Measurements from ENCODE around the gene SLC25A41.

The SLC25A41 gene

DNA sequence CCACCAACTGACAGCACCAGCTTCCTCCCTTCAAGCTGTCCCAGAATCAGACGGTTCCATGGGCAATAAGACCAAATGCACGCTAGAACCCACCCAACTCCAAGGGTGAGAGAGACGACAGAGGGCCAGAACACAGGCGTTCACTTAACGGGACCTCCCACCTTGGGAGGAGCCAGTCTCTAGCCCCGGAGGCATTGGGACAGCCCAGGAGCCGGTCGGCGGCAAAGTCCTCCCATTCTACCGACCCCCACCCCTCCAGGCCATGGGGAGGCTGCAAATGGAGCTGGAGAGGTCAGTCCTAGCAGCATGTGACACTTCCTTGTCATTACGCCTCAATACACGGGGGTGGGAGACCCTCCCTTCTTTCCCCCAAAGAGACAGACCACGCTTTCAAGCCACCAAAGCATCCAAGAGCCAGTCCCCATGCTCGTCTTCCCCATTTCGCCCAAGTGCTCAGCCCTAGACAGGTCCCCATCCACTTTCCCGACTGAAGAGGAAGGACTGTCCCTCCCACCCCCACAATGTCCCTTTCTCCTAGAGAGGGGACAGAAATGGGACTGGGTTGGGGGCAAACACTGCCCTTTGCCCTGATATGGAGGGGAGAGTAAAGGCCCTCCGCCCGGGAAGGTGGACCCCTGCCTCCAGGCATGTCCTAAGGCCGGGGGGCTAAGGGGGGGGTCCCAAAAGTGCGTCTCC lies 9.9 kb downstream of the SLC25A41 start:
- Histone ChIP-seq H3K79me2 (ENCODE audit: insufficient read depth, low read length) (peaks cover 49% of the 10 kb centered on the region), H3K9me2 (replicated peaks; ENCODE audit: insufficient read depth, low read length) (no peaks in the 10 kb centered on the region), H4K20me1 (ENCODE audit: low read depth, low read length) (peaks cover 18% of the 10 kb centered on the region; the same call in 1 of the 2 replicates), H3K9me3 (ENCODE audit: insufficient read depth, low read length) (no peaks in the 10 kb centered on the region), H3K36me3 (ENCODE audit: low read length) (peaks cover 3% of the 10 kb centered on the region; the same call in 1 of the 2 replicates), H3K27me3 (ENCODE audit: low read length) (no peaks in the 10 kb centered on the region), H3K9ac (ENCODE audit: low read length) (peak overlapping the region; percentile 81), H3K27ac (ENCODE audit: low read depth, low read length) (peak overlapping the region; percentile 33), H2AFZ (ENCODE audit: low read depth, low read length, severe bottlenecking) (no peak overlapping the region), H3F3A (ENCODE audit: insufficient read depth) (no peaks in the 10 kb centered on the region; the same call in 1 of the 2 replicates), H3K4me3 (ENCODE audit: insufficient read depth, low read length, poor library complexity, severe bottlenecking) (peak overlapping the region; percentile 62), H3K4me2 (ENCODE audit: low read depth, low read length, poor library complexity, severe bottlenecking) (peak overlapping the region; percentile 60)
- TF ChIP-seq, protein P1, sequence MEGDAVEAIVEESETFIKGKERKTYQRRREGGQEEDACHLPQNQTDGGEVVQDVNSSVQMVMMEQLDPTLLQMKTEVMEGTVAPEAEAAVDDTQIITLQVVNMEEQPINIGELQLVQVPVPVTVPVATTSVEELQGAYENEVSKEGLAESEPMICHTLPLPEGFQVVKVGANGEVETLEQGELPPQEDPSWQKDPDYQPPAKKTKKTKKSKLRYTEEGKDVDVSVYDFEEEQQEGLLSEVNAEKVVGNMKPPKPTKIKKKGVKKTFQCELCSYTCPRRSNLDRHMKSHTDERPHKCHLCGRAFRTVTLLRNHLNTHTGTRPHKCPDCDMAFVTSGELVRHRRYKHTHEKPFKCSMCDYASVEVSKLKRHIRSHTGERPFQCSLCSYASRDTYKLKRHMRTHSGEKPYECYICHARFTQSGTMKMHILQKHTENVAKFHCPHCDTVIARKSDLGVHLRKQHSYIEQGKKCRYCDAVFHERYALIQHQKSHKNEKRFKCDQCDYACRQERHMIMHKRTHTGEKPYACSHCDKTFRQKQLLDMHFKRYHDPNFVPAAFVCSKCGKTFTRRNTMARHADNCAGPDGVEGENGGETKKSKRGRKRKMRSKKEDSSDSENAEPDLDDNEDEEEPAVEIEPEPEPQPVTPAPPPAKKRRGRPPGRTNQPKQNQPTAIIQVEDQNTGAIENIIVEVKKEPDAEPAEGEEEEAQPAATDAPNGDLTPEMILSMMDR (IDR thresholded peaks at IDR 0.05; ENCODE audit: insufficient read depth, low read length, poor library complexity, severe bottlenecking): no peak
- TF ChIP-seq EZH2phosphoT487 (conservative IDR thresholded peaks at IDR 0.05; ENCODE audit: low read length): no peak

DNA sequence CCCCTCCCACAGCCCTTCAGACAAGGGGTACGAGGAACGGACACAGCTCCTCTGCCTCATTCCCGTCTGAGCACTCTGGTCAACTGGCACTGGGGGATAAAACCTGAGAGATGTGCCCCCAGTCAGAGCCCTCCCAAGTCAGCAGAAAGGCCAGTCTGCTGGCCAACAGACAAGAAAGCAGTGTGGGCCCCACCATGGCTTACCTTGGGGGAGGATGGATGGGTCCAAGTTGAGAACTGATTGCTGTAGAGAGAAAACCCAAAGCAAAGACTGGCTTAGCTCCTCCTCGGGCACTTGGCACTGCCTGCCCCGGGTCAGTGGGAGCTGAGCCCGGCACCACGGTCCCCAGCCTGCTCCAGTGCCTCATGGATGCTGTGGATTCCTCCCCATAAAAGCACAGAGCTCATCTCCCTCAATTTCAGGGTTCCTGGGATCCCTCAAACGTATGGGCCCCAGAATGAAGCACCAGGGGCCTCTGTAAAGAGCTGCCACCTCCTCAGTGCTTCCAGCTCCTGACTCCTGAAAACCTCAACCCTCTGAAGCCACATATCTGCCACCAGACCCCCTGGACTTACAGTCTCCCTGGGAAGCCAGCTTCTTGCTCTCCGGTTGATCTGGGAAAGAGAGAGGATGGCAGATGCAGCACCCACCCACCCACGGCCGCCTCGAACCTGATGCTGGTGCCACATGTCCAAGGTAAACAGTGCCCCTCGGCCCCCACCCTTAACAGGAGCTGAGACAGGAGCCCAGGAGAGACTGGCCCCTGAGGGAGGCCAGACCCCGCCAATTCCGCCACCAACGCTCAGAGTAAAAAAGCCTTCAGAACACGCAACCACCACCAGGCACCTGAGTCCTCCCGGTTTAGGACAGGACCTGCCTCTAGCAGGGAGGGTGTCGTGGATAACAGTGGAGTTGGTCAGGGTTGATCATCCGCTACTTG lies 12.2 kb downstream of the SLC25A41 start:
- Histone ChIP-seq H3F3A (ENCODE audit: insufficient read depth) (no peaks in the 10 kb centered on the region; the same call in 1 of the 2 replicates), H3K4me2 (ENCODE audit: low read depth, low read length, poor library complexity, severe bottlenecking) (no peak overlapping the region), H2AFZ (ENCODE audit: low read depth, low read length, severe bottlenecking) (no peak overlapping the region), H3K4me3 (ENCODE audit: insufficient read depth, low read length, poor library complexity, severe bottlenecking) (no peak overlapping the region), H3K9me2 (replicated peaks; ENCODE audit: insufficient read depth, low read length) (no peaks in the 10 kb centered on the region), H4K20me1 (ENCODE audit: low read depth, low read length) (peaks cover 18% of the 10 kb centered on the region; the same call in 1 of the 2 replicates), H3K27ac (ENCODE audit: low read depth, low read length) (no peak overlapping the region), H3K36me3 (ENCODE audit: low read length) (peaks cover 3% of the 10 kb centered on the region; the same call in 1 of the 2 replicates), H3K79me2 (ENCODE audit: insufficient read depth, low read length) (peaks cover 49% of the 10 kb centered on the region), H3K9ac (ENCODE audit: low read length) (no peak overlapping the region), H3K9me3 (ENCODE audit: insufficient read depth, low read length) (no peaks in the 10 kb centered on the region), H3K27me3 (ENCODE audit: low read length) (no peaks in the 10 kb centered on the region)
- TF ChIP-seq EZH2phosphoT487 (conservative IDR thresholded peaks at IDR 0.05; ENCODE audit: low read length): no peak
- TF ChIP-seq, protein P1 (IDR thresholded peaks at IDR 0.05; ENCODE audit: insufficient read depth, low read length, poor library complexity, severe bottlenecking): no peak

DNA sequence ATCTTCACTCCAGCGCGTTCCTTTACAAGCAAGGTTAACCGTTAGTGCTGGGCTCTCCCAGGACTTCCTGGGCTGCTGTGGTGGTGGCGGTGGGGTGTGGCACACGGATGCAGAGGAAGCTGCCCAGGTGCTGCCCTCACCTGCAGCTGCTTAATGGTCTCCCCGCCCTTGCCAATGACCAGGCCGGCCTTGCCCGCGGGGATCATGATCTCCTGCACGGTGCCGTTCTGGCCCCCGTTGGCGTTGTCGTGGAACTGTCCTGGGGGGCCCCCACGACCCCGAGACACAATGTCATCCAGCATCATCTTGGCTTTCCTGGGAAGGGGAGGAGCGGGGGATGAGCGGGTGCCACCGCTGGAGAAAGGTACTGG lies 15.0 kb downstream of the SLC25A41 start:
- no peaks in the 10 kb centered on the region for H3K9me3 ChIP-seq (ENCODE audit: insufficient read depth, low read length)
- no peak overlapping the region for H3K9ac ChIP-seq (ENCODE audit: low read length)
- peaks cover 3% of the 10 kb centered on the region; the same call in 1 of the 2 replicates for H3K36me3 ChIP-seq (ENCODE audit: low read length)
- no peak overlapping the region for H3K4me3 ChIP-seq (ENCODE audit: insufficient read depth, low read length, poor library complexity, severe bottlenecking)
- H2AFZ ChIP-seq (ENCODE audit: low read depth, low read length, severe bottlenecking): no peak overlapping the region
- H4K20me1 ChIP-seq (ENCODE audit: low read depth, low read length): peaks cover 18% of the 10 kb centered on the region; the same call in 1 of the 2 replicates
- H3K27ac ChIP-seq (ENCODE audit: low read depth, low read length): no peak overlapping the region
- no peaks in the 10 kb centered on the region for H3K27me3 ChIP-seq (ENCODE audit: low read length)
- TF ChIP-seq, protein P1 (IDR thresholded peaks at IDR 0.05; ENCODE audit: insufficient read depth, low read length, poor library complexity, severe bottlenecking): no peak
- TF ChIP-seq EZH2phosphoT487 (conservative IDR thresholded peaks at IDR 0.05; ENCODE audit: low read length): no peak
- H3K4me2 ChIP-seq (ENCODE audit: low read depth, low read length, poor library complexity, severe bottlenecking): no peak overlapping the region
- H3K79me2 ChIP-seq (ENCODE audit: insufficient read depth, low read length): peaks cover 43% of the 10 kb centered on the region
- no peaks in the 10 kb centered on the region for H3K9me2 ChIP-seq (replicated peaks; ENCODE audit: insufficient read depth, low read length)
- no peaks in the 10 kb centered on the region; the same call in none of the 2 replicates for H3F3A ChIP-seq (ENCODE audit: insufficient read depth)

Data from SU-DHL-6 (cell line).